ENCODE data around the gene PIGC.
"Not testable (repeated sequence)": the region's sequence is repeated elsewhere in the genome, so short reads cannot be mapped to it uniquely, and the experiment has no call there.

The PIGC gene

DNA sequence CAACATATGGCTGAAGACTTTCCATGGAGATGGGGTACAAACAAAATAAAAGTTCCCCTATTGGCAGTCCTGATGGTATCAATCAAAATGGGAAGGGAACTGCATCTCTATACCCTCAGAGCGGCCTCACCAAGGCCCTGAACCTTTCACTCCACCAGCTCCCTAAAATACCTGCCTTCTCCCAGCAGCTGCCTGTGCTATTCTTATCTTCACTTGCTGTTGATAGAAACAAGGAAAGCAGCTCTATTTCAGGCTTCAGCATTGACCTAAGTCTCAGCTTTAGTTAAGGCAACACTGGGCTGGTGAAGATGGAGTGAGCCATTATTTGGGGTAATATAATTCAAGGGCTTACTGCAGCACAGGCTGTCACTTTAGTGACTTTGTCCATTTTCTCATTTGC, 21.7 kb upstream of the PIGC start:
- DNase-seq: no peak

DNA sequence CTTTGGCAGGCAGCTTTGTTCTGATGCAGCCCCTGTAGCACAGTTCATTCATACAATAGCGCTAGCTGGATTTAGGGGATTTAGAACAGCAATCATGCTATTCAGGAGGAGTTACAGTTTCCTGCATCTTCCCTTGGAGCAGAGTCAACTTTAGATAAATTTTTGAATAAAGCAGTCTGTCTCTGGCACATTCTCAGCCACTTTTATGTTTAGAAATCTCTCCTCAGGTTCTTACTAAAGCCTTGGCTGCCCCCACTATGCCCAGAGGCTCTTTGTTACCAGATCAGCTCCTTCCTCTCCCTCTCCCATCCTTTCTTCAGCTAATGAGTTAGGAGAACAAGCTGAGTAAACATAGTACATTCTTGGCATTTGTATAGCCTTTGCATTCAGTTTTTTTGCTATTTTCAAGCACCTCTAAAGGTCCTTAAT, 17.0 kb upstream of the PIGC start:
- no peak for DNase-seq

DNA sequence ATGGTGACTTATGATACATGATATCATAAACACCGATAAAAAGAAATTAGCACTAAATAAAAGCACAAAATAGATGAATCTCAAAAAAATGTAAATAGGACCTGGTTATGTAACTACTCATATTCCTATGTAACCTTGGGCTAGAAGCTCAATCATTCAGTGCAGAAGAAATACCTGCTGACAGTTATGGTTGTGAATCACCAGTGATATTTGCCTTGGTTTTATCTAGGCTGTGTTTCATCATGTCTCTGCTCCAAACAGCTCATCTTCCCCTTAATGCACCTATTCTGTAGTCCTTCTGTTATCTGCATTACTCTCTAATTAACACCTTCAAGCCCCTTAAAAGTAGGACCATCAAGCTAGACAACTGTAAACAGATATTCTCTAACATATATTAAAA, 16.3 kb upstream of the PIGC start:
- no peak for DNase-seq

DNA sequence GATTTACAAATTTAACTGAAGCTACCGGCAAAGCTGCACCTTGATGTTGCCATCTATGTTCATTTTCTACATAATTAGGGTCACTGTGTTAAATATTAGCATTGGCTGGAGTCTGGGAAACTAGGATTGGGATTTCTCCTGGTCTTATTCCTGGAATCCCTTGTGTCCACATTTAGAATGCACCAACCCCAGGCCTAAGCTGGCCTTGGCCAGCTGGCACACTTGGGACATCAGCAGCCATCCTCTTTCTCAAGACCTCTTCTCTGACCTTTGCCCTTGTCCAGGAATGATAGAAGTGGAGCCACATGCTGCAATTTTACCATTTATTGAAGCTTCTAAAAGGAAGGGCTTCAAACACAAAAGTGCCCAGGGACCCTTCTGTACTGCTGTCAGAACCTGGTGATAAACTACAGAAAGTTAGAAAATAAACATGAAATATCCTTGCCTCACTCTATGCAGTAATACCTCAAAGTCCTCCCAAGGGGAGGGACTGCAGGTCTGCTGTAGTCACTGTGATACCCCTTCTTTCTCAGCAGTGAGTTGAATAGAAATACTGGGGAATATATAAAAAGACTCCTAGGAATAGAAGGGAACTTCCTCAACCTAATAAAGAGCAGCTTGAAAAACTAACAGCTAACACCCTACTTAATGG, 13.7 kb upstream of the PIGC start:
- DNase-seq: no peak

GRCh38 chr1:172456344-172456769, 12.5 kb upstream of the PIGC start:
- no peak for DNase-seq

DNA sequence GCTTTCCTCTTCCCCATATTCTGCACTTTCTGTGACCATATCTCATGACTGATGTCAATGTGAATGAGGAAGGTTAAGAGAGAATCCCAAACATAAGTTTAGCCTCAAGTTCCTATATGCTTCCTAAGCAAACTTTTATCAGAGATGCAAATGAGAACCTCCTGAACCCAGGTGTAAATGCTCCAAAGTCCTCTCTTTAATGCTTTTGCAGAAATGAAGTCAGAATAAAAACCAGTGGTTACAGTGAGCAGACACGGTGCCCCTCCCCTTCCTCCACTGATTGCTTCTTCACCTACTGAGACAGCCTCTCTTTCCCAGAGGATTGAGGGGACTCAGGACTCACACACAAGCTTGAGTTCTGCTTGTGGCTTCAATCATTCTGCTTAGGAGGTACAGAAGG, 11.6 kb upstream of the PIGC start:
- DNase-seq: no peak

DNA sequence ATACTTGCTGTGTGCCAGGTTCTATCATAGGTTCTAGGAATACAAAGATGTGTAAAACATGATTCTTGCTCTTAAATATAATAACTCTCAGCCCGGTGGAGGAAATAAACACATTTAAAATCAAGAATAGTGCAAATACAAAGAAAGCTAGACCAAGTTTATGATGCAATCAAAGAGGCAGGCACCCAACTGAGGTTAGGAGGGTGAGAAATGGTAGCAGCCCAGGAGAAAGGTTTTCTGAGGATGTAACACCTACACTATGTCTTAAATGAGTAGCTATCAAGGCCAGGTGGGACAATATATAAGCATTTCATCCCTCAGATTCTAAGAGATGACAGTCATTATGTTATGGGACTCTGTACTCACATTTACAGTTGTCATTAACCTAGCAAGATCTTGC, 9.7 kb upstream of the PIGC start:
- DNase-seq: no peak

GRCh38 chr1:172453153-172453545, 9.3 kb upstream of the PIGC start:
- no peak for DNase-seq

DNA sequence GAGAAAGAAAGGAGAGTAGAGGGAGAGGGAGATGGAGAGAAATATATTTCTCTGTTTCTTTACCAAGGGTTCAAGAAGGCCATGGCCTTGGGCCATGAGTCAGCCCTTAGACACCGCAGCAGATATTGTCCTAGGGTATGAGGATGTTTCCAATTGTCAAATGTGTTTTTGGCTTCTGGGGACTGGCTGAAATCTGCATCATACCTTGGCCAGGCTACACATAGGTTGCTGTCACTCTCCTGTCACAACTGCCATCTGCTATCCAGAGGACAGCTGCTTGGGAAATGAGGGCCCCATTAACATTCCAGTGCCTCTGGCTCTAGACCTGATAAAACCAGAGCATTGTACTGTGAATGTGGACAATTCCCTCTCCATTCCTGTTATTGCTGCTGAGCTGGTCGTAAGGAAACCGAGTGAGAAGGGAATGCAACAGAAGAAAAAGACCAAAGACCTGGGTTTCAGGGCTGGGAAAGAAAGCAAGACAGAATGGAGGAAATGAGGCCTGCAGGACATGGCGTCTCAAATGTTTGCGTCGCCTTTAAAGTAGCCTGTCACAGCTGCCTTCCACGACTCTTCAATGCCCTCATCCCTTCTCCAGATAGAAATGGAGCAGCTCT, 8.8 kb upstream of the PIGC start:
- DNase-seq: no peak

DNA sequence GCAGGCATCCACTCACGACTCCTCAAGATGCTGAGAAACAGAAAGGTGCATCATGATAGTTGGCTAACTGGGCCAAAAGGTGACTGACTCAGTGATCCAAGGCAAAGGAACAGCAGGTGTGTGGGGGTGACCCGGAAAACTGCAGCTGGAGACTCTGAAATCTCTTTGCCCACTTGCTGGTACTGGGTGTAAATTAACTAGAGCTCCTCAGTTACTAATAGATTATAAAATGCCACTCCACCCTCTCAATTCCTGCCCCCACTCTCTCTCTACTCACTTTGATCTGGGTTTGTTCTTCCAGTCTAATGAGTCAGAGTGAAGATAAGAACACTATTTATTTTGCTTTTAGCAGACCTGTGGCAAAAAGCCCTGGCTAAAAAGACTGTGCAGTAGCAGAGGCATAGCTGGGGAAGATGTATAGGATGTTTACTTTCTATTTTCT, 7.2 kb upstream of the PIGC start:
- DNase-seq: no peak

GRCh38 chr1:172450524-172450885, 6.6 kb upstream of the PIGC start:
- DNase-seq: peak; percentile 18 to 73

GRCh38 chr1:172449585-172450523, 6.0 kb upstream of the PIGC start:
- DNase-seq: no peak

- DNase-seq: no peak
Observed at GRCh38 chr1:172448995-172449584, 5.2 kb upstream of the PIGC start.

DNA sequence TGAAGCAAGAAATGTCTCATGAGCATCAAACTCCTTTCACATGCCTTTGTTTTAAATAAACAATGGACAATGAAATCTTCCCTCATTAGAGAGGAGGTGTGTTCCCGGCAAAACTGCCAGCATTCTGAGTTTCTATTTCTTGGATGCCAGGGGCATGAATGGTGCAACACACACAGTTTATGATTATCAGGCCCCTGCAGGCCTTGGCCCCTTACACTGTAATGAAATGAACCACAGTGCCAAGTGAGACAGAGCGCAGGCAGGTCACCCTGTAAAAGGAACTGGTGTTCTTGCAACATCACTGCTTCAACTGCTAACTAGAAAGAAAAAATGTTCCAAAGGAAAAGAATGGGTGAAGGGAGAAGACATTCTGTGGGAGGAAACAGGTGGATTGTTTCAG, 3.8 kb upstream of the PIGC start:
- DNase-seq: no peak

DNA sequence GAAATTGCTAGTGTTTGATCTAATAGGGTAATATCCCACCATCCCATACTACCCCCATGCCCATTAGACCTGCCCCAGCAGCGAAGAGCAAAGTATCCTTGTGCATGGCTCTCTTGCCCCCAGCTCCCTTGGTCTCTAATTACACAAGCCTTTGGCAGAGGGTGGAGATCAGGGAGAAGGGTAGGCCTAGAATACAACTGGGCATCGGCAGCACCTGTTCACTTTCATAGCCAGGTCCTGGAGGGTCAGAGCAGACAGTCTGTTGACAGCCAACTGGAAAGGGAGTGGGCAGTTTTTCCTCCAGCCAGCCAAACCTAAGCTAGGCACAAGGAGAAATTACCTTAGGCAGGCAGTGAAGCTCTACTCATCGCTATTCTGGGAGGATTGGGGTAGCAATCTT, 2.7 kb upstream of the PIGC start:
- no peak for DNase-seq

DNA sequence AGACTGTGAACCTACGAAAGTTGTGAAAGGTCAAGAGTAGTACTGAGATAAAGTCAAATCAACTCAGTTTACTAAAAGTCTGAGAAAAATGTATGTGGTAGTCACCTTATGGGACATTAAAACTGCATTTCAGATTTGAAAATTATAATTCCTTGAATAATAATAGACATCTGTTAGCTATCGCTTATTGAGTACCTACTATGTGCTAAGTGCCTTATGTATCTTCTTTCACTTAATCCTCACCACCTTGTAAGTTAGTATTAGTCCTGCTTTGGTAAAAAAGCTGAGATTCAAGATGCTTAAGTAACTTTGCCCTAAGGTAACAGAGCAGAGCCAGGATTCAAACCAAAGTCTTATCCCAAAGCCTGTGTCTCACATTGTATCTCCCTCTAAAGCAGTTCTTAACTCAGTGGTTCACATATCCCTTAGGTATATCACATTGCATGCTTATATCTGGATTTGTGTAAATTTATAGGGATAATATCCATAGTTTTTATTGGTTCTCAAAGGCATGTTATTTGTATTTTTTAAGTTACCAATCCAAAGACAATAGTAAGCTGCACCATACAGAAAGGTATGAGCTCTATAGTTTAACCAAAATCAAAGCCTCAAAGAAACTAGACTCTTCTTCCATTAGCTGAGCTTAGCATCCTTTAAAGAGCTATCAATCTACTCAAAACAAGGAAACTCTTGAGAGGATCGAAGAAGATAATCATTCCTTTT, 865 bp downstream of the PIGC start:
- no peak for DNase-seq

- no peak for DNase-seq
Observed at GRCh38 chr1:172442404-172442803, 1.5 kb downstream of the PIGC start.

DNA sequence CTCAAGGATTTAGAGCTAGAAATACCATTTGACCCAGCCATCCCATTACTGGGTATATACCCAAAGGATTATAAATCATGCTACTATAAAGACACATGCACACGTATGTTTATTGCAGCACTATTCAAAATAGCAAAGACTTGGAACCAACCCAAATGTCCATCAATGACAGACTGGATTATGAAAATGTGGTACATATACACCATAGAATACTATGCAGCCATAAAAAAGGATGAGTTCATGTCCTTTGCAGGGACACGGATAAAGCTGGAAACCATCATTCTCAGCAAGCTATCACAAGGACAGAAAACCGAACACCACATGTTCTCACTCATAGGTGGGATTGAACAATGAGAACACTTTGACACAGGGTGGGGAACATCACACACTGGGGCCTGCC, 6.7 kb downstream of the PIGC start:
- not testable (repeated sequence) for DNase-seq

GRCh38 chr1:172431721-172432192, 12.1 kb downstream of the PIGC start:
- peak; percentile 68 to 92 for DNase-seq

GRCh38 chr1:172431204-172431603, 12.7 kb downstream of the PIGC start:
- DNase-seq: no peak

DNA sequence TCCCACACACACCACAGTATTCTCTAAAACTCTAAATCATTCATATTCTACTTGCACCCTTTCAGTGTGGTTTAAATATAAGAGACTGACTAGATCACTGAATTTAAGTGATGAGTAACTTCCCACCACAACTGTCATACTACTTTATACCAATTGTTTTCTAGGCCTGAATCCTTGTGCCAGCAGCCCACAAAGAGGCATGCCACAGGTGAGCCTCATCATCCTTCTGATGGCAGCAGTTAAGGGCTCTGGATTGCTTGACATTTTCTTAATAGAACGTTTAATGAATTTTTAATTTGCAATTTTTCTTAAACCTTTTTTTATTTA, 13.8 kb downstream of the PIGC start:
- no peak for DNase-seq

DNA sequence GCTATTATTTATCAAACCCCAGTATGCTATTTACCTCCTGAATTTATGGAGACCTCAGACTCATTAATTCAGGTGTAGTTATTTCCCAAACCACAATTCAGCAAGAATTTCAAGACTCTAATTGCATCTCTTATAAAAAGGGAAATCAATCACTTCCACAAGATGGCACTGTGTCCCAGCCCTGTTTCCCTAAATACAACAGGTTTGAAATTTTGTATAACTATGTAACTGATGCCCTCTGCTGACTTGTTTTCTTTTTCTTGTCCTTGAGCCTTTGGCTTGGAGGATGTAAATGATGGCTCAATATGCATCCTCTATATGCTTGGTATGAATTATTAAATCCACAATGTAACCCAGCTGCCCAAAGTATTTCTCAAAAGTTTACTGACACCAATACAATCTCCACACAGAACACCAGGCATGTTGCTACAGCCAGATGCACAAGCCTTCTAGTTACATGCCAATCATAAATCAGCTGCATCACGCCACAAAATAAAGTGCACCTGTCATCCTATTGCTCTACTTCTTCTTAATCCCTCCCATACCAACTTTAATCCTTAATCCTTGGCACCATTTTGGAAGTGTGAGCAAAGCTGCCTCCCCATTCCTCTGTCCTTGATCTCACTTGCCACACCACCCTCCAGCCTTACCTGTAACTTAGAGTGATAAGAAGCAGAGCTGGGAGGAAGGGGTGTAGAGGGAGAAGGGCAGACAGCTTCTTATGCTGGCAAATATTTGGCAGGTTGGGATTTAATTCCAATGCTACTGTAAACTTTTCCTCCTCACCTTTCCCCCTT, 14.3 kb downstream of the PIGC start:
- DNase-seq: peak in 1 of 2 experiments; percentile 32
